GM12873 (cell line): ENCODE measurements around the gene CMTR1.

Experiments used
- TF ChIP-seq, protein P1 (sequence below): IDR thresholded peaks from 2 replicates; pipeline ENCODE4 v1.5.1; 2012; ENCODE audit warnings: low read depth, mild to moderate bottlenecking, moderate library complexity, low read length, control low read depth; ENCODE audit not compliant: insufficient read depth; ENCODE audit errors: missing control alignments

The CMTR1 gene

DNA sequence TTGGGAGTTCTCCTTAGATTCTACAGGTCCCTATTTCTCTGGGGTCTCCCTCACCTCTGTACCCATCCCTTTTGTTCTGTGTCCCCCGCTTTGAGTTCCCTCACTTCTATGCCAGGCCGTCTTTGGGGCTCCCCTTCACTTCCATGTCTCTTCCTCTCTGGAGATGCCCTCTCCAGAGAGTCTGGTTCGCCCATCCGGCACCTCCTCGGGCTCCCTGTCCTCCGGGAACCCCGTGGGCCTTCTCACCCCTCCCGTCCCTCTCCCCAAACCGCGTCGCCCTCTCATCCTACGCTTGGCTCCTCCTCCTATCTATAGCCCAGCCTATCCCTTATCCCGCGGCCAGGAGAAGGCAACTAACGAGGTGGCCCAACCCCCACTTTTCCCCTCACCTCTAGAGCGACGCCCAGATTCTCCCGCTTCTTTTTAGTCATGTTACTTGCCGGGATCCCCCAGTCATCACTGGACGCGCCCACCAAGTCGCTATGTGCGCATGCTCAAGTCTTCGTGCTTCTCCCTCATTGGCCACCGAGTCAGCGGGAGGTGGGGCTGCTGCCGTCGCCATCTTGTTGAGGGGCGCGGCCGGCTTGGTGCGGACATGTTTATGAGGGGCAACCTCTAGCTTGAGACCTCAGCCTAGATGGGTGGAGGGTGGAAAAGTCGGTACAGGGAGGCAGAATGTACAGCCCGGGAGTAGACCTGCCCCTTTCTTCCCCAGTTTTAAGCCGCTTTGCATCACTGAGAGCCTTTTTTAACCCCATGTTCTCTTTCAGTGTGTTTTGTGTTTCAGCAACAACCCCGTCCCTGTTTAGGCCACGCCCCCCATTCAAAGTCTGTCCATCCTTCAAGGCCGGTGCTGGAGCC, 66.6 kb downstream of the CMTR1 start, which contains the start of gene CCDC167:
TSS of gene CCDC167 (minus strand) at position 461 of the 861 bp plus-strand sequence. CDS start at position 431, 30 bp downstream.
- TF ChIP-seq, protein P1, sequence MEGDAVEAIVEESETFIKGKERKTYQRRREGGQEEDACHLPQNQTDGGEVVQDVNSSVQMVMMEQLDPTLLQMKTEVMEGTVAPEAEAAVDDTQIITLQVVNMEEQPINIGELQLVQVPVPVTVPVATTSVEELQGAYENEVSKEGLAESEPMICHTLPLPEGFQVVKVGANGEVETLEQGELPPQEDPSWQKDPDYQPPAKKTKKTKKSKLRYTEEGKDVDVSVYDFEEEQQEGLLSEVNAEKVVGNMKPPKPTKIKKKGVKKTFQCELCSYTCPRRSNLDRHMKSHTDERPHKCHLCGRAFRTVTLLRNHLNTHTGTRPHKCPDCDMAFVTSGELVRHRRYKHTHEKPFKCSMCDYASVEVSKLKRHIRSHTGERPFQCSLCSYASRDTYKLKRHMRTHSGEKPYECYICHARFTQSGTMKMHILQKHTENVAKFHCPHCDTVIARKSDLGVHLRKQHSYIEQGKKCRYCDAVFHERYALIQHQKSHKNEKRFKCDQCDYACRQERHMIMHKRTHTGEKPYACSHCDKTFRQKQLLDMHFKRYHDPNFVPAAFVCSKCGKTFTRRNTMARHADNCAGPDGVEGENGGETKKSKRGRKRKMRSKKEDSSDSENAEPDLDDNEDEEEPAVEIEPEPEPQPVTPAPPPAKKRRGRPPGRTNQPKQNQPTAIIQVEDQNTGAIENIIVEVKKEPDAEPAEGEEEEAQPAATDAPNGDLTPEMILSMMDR: no peak

DNA sequence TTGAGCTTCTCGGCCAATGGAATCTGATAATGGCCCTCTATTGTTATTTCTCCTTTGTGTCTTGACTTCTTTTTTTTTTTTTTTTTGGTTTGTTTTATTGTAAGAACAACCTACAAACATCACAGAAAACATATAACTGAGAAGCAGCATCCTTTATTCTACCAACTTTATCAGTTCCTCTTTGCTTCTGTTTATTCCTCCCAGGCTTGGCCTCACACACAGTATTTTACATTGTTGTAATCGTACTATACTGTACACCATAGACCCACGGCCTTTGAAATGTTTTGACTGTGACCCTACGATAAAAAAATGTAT, 67.2 kb downstream of the CMTR1 start:
- TF ChIP-seq, protein P1: no peak

DNA sequence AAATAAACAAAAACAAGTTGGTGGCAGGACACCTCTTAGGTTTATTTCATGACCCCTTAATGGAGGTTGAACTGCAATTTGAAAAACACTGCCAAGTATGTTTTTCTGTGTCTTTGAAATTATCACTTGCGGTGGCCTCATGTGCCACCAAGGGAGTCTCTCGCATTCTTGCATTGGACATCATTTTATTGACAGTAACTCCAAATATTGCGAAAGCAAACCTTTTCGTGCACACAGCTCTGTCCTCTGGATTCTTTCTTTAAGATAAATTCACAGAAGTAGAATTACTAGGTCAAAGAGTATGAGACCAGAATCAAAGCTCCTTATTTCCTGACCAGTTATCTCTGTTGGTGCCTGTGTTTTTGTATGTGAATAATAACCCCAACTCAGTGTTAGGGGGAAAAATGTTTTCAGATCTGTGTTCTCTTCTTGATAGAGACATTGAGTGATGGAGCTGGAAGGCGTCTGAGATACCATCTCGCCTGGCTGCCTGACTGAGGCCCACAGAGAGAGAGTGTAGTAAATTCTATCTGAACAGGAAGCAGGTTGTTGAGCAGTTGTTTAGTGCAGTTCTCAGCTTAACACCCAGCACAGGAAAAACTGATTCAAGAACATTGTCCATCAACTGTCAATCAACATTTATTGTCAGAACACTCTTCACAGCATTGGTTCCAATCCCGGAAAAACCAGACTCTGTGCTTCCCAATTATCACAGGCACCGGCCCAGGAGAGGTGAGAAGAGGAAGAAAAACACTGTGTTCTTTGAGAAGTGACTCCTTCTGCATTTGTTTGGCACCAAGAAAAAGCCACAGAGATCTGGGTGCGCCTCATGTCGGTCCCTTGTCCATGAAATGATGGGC, 68.8 kb downstream of the CMTR1 start:
- TF ChIP-seq, protein P1: no peak

DNA sequence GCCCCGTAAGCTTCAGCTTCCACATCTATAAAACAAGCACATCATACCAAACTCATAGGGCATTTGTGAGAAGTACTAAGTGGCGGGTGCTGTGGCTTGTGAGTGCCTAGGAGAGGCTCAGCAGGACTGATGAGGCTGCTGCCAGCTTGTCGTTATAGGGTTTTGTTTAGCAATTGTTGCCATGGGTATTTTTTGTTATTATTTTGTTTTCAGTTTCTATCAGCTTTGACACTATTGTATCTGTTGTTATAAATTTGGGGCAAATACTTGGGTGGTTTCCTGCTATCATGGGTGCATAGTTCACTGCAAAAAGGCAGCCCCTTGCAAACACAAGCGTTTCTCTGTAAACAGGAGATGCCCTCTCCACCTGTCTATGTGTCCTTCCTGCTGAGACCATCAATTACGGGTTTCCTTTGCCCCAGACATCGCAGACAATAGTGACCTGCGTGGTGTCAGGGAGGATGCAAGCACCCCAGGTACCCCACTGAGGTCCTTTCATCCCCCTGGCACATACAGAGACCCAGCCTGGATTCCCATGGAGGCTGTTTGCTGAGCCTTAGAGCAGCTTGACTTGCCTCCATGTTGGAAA, 69.8 kb downstream of the CMTR1 start:
- TF ChIP-seq, protein P1: no peak

DNA sequence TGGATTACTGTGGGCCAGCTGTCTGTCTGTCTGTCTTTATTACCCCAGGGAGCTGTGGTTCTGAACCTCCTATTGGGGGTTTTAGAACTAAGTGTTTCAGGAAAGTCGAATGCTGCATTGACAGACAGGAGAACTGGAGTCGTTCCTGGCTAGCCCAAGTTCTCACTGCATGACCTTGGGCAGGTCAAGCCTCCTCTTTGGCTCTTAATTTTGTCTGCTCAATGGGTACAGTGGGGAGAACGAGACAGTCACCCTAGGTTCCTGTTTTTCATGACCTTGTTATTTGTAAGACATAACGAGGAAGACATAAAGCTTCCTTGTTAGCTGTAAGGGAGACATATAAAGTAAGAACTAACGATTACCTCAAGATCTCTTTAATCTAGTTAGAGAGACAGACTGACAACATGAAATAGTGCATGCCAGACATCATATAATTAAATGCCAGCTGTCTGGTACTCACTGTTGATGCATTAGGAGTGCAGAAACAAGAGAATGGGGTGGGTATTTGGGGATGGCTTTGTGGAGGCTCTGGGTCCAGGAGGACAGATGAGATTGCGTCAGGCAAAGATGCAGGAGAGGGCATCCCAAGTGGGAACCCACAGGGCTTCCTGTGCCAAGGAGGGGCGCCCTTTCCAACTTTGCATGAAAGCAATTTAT, 70.4 kb downstream of the CMTR1 start:
- TF ChIP-seq, protein P1: no peak

DNA sequence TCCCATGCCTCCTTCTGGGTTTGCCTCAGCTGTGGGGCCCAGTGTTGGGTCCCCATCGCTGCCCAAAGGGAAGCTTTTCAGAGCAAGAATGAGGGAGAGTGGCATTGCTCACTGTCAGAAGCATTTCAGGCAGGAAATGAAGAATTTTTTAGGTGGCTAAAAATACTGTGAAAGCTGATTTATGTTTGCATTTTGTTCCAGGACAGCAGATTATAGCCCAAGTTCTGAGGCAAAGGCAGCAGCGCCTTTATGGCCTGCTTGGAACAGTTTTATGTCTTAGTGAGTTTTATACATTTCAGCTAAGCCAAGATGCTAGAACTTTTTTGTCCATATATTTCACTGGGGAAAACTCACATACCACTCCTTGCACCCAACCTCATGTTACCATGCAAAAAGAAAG, 71.0 kb downstream of the CMTR1 start:
- TF ChIP-seq, protein P1: no peak
